GM23338 (cell line): Measurements from ENCODE around the gene ASPSCR1. TPM values are rescaled to one million over a fixed set of nuclear protein-coding genes. Genes with fewer than 3 reads are reported as not detected.

Experiments used
- ATAC-seq: fragments of 200-7000 bp; cut with Tn5 transposase; 3 replicates; pipeline ENCODE4 v1.9.1; 2020
- DNase-seq: peaks from one replicate; pipeline ENCODE4 v3.0.0-alpha.2; 2015; ENCODE audit warnings: low spot score
- H2AFZ ChIP-seq: fragments of 200-600 bp; sonication (generic); 2 replicates; pipeline ENCODE4 v1.8.0; 2016; ENCODE audit warnings: antibody characterized with exemption, mild to moderate bottlenecking, moderate library complexity
- H3F3A ChIP-seq: fragments of 200-600 bp; sonication (generic); replicated peaks from 2 replicates; pipeline ENCODE4 v1.8.0; 2017; ENCODE audit warnings: antibody characterized with exemption, mixed run types, low read depth
- H3K27ac ChIP-seq: fragments of 200-600 bp; sonication (generic); 2 replicates; pipeline ENCODE4 v1.6.1; 2016; ENCODE audit warnings: low read depth
- H3K27me3 ChIP-seq: fragments of 200-600 bp; sonication (generic); 2 replicates; pipeline ENCODE4 v1.8.0; 2016; ENCODE audit warnings: mild to moderate bottlenecking, mixed run types, moderate library complexity; ENCODE audit not compliant: insufficient read depth
- H3K36me3 ChIP-seq: fragments of 200-600 bp; sonication (generic); 2 replicates; pipeline ENCODE4 v1.8.0; 2016; ENCODE audit warnings: mild to moderate bottlenecking; ENCODE audit not compliant: insufficient read depth
- H3K4me1 ChIP-seq: fragments of 200-600 bp; sonication (generic); 2 replicates; pipeline ENCODE4 v1.8.0; 2016; ENCODE audit warnings: mild to moderate bottlenecking, moderate library complexity; ENCODE audit not compliant: insufficient read depth
- H3K4me2 ChIP-seq: fragments of 200-600 bp; sonication (generic); 2 replicates; pipeline ENCODE4 v1.7.1; 2017; ENCODE audit warnings: mixed run types
- H3K4me3 ChIP-seq: fragments of 200-600 bp; sonication (generic); 2 replicates; pipeline ENCODE4 v1.6.1; 2016; ENCODE audit warnings: mixed run types
- H3K79me2 ChIP-seq: fragments of 200-600 bp; sonication (generic); replicated peaks from 2 replicates; pipeline ENCODE4 v1.8.0; 2017; ENCODE audit warnings: mild to moderate bottlenecking; ENCODE audit not compliant: insufficient read depth
- H3K9me2 ChIP-seq: fragments of 200-600 bp; sonication (generic); 2 replicates; pipeline ENCODE4 v1.8.0; 2017; ENCODE audit not compliant: insufficient read depth
- H4K20me1 ChIP-seq: fragments of 200-600 bp; sonication (generic); replicated peaks from 2 replicates; pipeline ENCODE4 v1.8.0; 2017; ENCODE audit warnings: mild to moderate bottlenecking; ENCODE audit not compliant: insufficient read depth
- H3K27ac Mint-ChIP-seq: 2 replicates; pipeline ENCODE4 v1.8.0; 2020; ENCODE audit warnings: inconsistent platforms, mild to moderate bottlenecking, moderate library complexity, mixed read lengths
- H3K27me3 Mint-ChIP-seq: 3 replicates; pipeline ENCODE4 v1.8.0; 2022; ENCODE audit warnings: low read depth, mild to moderate bottlenecking, moderate library complexity, mixed read lengths, inconsistent platforms; ENCODE audit not compliant: insufficient read depth, poor library complexity
- H3K36me3 Mint-ChIP-seq: 3 replicates; pipeline ENCODE4 v1.8.0; 2021; ENCODE audit warnings: low read depth, mild to moderate bottlenecking, inconsistent platforms, moderate library complexity, mixed read lengths
- H3K4me1 Mint-ChIP-seq: 3 replicates; pipeline ENCODE4 v1.8.0; 2020; ENCODE audit warnings: mild to moderate bottlenecking, inconsistent platforms, mixed read lengths
- H3K4me3 Mint-ChIP-seq: 3 replicates; pipeline ENCODE4 v1.8.0; 2021; ENCODE audit warnings: moderate library complexity, mild to moderate bottlenecking, inconsistent platforms, mixed read lengths
- H3K9me3 Mint-ChIP-seq: 3 replicates; pipeline ENCODE4 v1.8.0; 2020; ENCODE audit warnings: moderate library complexity, mild to moderate bottlenecking, inconsistent platforms, mixed read lengths
- EZH2phosphoT487 ChIP-seq: fragments of 200-600 bp; sonication (generic); IDR thresholded peaks from one replicate; pipeline ENCODE4 v1.8.1; 2018; ENCODE audit warnings: antibody characterized with exemption; ENCODE audit not compliant: unreplicated experiment
- JUNB ChIP-seq: IDR thresholded peaks from one replicate; pipeline ENCODE4 v1.6.1; 2016; ENCODE audit warnings: antibody characterized with exemption; ENCODE audit not compliant: unreplicated experiment
- STAT1 ChIP-seq: IDR thresholded peaks from one replicate; pipeline ENCODE4 v1.6.1; 2016; ENCODE audit warnings: antibody characterized with exemption; ENCODE audit not compliant: unreplicated experiment
- polyA plus RNA-seq: library from polyadenylated mRNA; unstranded; fragments of >200 nt; fragmentation: Nextera tagmentation; extraction: Ambion mirVana; gene quantifications from 2 replicates; pipeline ENCODE4 v1.2.1, GENCODE V29; 2016
- total RNA-seq: library from RNA; depleted of rRNA; stranded (reverse); fragments of >200 nt; shearing (Covaris generic); gene quantifications from 2 replicates; pipeline ENCODE4 v1.2.3, GENCODE V29; 2014
- TF ChIP-seq, protein P1 (sequence below): IDR thresholded peaks from 2 replicates; pipeline ENCODE4 v1.6.1; 2016; ENCODE audit warnings: antibody characterized with exemption
- TF ChIP-seq, protein P2 (sequence below), 2 experiments: fragments of 200-600 bp in 1 of 2; sonication (generic) in 1 of 2; conservative IDR thresholded peaks; 2 replicates each; pipeline versions ENCODE4 v1.5.1 to v1.6.1; 2016 to 2017; ENCODE audit warnings: antibody characterized with exemption in 2 of 2, low read depth in 2 of 2, mild to moderate bottlenecking in 2 of 2, moderate library complexity in 1 of 2

Gene ASPSCR1
- total and polyA plus RNA-seq, 2 experiments from 2014 or later: 44.2 to 46.9 TPM

DNA sequence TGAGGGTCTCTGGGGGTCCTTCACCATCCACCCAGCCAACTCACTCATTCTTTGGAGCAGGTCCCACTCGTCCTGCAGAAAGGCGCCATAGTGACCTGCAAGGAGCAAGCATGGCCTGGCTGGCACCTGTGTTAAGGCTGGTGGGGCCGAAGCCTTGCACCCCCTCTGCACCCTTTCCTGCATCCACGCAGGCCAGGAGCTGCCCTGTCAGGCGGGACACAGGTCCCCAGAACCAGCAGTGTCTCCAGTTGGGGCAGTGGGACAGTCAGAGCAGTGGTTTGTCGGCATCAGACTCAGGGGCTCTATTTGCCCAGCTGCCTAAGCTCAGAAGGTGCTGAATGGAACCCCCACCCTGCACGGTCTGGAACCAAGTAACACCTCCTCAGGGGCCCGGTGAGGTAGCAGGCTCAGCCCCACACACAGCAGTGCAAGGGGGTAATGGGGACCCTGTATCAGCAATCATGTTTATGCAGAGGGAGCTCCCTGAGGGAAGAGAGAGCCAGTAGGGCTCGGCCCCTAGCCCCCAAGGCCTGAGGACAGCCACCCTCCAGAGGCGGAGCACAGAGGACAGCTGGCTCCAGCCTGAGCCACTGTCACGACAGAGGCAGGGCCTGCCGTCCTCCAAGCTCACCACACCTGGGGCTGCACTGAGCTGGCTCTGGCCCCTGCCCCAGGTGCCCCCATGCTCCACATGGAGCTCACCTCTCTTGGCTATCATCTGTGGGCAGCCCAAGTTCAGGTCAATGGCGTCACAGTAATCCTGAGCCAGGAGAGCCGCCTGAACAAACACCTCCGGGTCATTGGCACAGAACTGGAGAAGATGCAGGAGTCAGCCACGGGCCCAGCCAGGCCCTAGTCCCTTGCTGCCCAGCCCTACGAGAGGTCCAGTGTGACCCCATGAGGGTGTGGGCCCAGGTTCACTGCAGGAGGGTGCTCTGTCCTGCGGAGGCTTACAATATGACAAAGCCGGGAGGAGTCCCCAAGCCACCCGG is 86.3 kb downstream of the ASPSCR1 start:
- Mint-ChIP-seq H3K27me3 (peaks cover 5% of the 10 kb centered on the region), H3K4me1 (peaks cover 4% of the 10 kb centered on the region; the same call in 2 of the 3 replicates), H3K4me3 (peak overlapping the region; percentile 72), H3K9me3 (no peaks in the 10 kb centered on the region), H3K36me3 (peaks cover 4% of the 10 kb centered on the region), H3K27ac (no peak overlapping the region)
- TF ChIP-seq, protein P1, sequence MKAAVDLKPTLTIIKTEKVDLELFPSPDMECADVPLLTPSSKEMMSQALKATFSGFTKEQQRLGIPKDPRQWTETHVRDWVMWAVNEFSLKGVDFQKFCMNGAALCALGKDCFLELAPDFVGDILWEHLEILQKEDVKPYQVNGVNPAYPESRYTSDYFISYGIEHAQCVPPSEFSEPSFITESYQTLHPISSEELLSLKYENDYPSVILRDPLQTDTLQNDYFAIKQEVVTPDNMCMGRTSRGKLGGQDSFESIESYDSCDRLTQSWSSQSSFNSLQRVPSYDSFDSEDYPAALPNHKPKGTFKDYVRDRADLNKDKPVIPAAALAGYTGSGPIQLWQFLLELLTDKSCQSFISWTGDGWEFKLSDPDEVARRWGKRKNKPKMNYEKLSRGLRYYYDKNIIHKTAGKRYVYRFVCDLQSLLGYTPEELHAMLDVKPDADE: no peak
- no peak for TF ChIP-seq STAT1
- TF ChIP-seq EZH2phosphoT487: no peak
- TF ChIP-seq JUNB: no peak
- no peak for ATAC-seq
- Histone ChIP-seq H4K20me1 (no peaks in the 10 kb centered on the region), H3K27me3 (no peaks in the 10 kb centered on the region), H3F3A (peaks cover 7% of the 10 kb centered on the region; the same call in 1 of the 2 replicates), H3K9me2 (no peaks in the 10 kb centered on the region), H3K4me3 (no peak overlapping the region), H3K27ac (no peak overlapping the region), H3K36me3 (no peaks in the 10 kb centered on the region), H2AFZ (no peak overlapping the region), H3K79me2 (no peaks in the 10 kb centered on the region), H3K4me1 (no peaks in the 10 kb centered on the region), H3K4me2 (no peak overlapping the region)
- no peak for DNase-seq

DNA sequence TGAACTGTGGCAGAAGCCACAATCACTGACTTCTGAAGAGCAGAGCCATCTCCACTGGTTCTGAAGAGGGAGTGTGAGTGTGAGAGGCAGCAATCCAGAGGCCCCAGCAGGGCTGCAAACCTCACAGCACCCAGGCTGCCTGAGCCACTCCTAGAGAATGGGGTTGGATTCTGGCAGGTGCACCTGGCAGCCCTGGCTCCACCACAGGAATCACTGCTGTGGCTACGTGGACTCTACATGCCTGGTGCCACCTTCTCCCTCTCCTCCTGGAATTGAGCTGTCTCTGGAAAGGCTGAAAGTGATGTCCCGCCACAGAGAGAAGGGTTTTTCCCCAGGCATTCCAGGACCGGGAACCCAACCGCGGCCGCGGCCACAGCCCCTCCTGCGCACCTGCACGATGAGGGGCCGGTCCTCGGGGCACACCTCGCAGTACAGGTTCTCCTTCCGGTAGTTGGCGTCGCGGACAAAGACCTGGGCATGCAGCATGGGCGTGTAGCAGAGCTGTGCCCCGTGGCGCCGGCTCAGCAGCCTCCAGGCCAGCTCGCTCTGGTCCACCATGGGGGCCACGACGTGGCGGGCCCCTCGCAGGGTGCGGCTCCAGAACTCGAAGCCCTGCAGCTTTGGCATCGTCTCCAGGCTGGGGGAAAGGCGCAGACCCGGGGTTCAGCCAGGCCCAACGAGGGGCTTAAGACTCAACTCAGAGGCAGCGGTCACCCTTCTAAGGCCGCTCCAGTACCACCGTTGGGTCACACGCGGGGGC is 87.2 kb downstream of the ASPSCR1 start:
- peaks cover 7% of the 10 kb centered on the region; the same call in 1 of the 2 replicates for H3F3A ChIP-seq
- Mint-ChIP-seq H3K9me3 (no peaks in the 10 kb centered on the region), H3K36me3 (peaks cover 4% of the 10 kb centered on the region), H3K27ac (no peak overlapping the region), H3K4me3 (peak overlapping the region; percentile 72), H3K27me3 (peaks cover 5% of the 10 kb centered on the region), H3K4me1 (peaks cover 4% of the 10 kb centered on the region; the same call in 2 of the 3 replicates)
- H4K20me1 ChIP-seq: no peaks in the 10 kb centered on the region
- H3K4me3 ChIP-seq: peak overlapping the region; percentile 77
- H3K27me3 ChIP-seq: no peaks in the 10 kb centered on the region
- no peak for TF ChIP-seq EZH2phosphoT487
- no peak for TF ChIP-seq STAT1
- H3K4me1 ChIP-seq: no peaks in the 10 kb centered on the region
- no peaks in the 10 kb centered on the region for H3K9me2 ChIP-seq
- peak overlapping the region; percentile 88 for H3K4me2 ChIP-seq
- DNase-seq: peak; percentile 24
- H3K36me3 ChIP-seq: no peaks in the 10 kb centered on the region
- peak; percentile 23 for ATAC-seq
- no peak overlapping the region for H3K27ac ChIP-seq
- no peak overlapping the region for H2AFZ ChIP-seq
- H3K79me2 ChIP-seq: no peaks in the 10 kb centered on the region

DNA sequence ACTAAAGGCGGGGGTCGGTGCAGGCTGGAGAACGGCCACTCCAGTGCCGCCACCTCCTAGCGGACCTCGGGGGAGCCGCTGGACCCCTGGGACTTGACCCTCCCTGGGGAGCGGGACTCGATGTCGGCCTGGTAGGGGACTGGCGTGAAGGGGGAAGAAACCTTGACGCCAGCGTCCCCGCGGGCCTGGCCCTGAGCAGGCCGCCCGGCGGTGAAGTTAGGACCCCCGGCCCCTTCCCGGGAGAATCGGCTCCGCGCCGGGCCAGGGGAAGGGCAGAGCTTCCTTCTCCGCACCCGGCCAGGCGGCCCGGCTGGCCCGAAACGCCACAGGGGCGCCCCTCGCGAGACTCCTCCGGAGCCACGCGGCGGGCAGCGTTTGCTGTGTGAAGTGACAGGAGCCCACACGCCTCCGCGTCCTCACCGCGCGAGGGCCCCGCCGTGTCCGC is 87.8 kb downstream of the ASPSCR1 start:
- H3K36me3 ChIP-seq: no peaks in the 10 kb centered on the region
- peak; percentile 6 for ATAC-seq
- H3K79me2 ChIP-seq: no peaks in the 10 kb centered on the region
- H3K4me1 ChIP-seq: no peaks in the 10 kb centered on the region
- Mint-ChIP-seq H3K27ac (no peak overlapping the region), H3K36me3 (peaks cover 2% of the 10 kb centered on the region), H3K4me1 (peaks cover 4% of the 10 kb centered on the region; the same call in 2 of the 3 replicates), H3K27me3 (peaks cover 4% of the 10 kb centered on the region), H3K9me3 (no peaks in the 10 kb centered on the region), H3K4me3 (peak overlapping the region; percentile 72)
- H2AFZ ChIP-seq: no peak overlapping the region
- DNase-seq: peak; percentile 20
- H3K4me2 ChIP-seq: peak overlapping the region; percentile 88
- H3F3A ChIP-seq: 0 out of 2 replicates have a peak, but pooled peaks cover 4% of the 10 kb centered on the region
- no peaks in the 10 kb centered on the region for H4K20me1 ChIP-seq
- H3K9me2 ChIP-seq: no peaks in the 10 kb centered on the region
- no peak overlapping the region for H3K27ac ChIP-seq
- H3K27me3 ChIP-seq: no peaks in the 10 kb centered on the region
- peak overlapping the region; percentile 77 for H3K4me3 ChIP-seq
- TF ChIP-seq STAT1: no peak
- TF ChIP-seq, protein P2, sequence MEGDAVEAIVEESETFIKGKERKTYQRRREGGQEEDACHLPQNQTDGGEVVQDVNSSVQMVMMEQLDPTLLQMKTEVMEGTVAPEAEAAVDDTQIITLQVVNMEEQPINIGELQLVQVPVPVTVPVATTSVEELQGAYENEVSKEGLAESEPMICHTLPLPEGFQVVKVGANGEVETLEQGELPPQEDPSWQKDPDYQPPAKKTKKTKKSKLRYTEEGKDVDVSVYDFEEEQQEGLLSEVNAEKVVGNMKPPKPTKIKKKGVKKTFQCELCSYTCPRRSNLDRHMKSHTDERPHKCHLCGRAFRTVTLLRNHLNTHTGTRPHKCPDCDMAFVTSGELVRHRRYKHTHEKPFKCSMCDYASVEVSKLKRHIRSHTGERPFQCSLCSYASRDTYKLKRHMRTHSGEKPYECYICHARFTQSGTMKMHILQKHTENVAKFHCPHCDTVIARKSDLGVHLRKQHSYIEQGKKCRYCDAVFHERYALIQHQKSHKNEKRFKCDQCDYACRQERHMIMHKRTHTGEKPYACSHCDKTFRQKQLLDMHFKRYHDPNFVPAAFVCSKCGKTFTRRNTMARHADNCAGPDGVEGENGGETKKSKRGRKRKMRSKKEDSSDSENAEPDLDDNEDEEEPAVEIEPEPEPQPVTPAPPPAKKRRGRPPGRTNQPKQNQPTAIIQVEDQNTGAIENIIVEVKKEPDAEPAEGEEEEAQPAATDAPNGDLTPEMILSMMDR (conservative IDR thresholded peaks at IDR 0.05; ENCODE audit: low read depth in 2 of 2): no peak
